CD14-positive monocyte (primary cell): ENCODE data around the gene PLCH1. TPM values are rescaled to one million over a fixed set of nuclear protein-coding genes. Genes with fewer than 3 reads are reported as not detected.

ENCODE experiments used
- DNase-seq, 3 donors: peaks; one replicate each; pipeline ENCODE4 v3.0.0-alpha.2; 2011 to 2022
- H2AFZ ChIP-seq: 2 replicates; pipeline ENCODE4 v1.6.0; 2012; ENCODE audit warnings: mild to moderate bottlenecking, low read depth, low read length, inconsistent platforms; ENCODE audit not compliant: insufficient read depth, poor library complexity, severe bottlenecking
- H3K27ac ChIP-seq, 2 donors: 1 replicate in 1 of 2; 2 replicates in 1 of 2; pipeline ENCODE4 v1.5.1; 2012 to 2013; ENCODE audit warnings: low read length in 2 of 2, control low read depth in 1 of 2, inconsistent platforms in 1 of 2, low read depth in 1 of 2, mild to moderate bottlenecking in 1 of 2
- H3K27me3 ChIP-seq, 2 donors: one replicate each; pipeline versions ENCODE4 v1.6.0 to v1.6.1; 2011 to 2013; ENCODE audit warnings: low read length in 2 of 2; ENCODE audit not compliant: control insufficient read depth in 2 of 2, insufficient read depth in 2 of 2
- H3K36me3 ChIP-seq, 2 donors: replicated peaks in 1 of 2; 1 replicate in 1 of 2; 2 replicates in 1 of 2; pipeline versions ENCODE4 v1.5.1 to v1.6.1; 2012 to 2013; ENCODE audit warnings: low read length in 2 of 2, control low read depth in 1 of 2, inconsistent platforms in 1 of 2, mild to moderate bottlenecking in 1 of 2; ENCODE audit not compliant: insufficient read depth in 2 of 2, control insufficient read depth in 1 of 2
- H3K4me1 ChIP-seq, 2 donors: 1 replicate in 1 of 2; 2 replicates in 1 of 2; pipeline versions ENCODE4 v1.5.1 to v1.6.1; 2012 to 2013; ENCODE audit warnings: low read length in 2 of 2, control low read depth in 1 of 2, inconsistent platforms in 1 of 2, mild to moderate bottlenecking in 1 of 2, moderate library complexity in 1 of 2; ENCODE audit not compliant: insufficient read depth in 2 of 2, control insufficient read depth in 1 of 2
- H3K4me2 ChIP-seq: replicated peaks from 2 replicates; pipeline ENCODE3; 2012; ENCODE audit warnings: low read length, moderate library complexity, mild to moderate bottlenecking; ENCODE audit not compliant: poor library complexity, severe bottlenecking; ENCODE audit errors: extremely low read depth
- H3K4me3 ChIP-seq, 3 experiments: fragments of 200-600 bp in 1 of 3; sonication (generic) in 1 of 3; replicated peaks in 1 of 3; 1 replicate in 2 of 3; 2 replicates in 1 of 3; pipeline ENCODE4 v1.5.1; 2011 to 2013; ENCODE audit warnings: low read length in 3 of 3, mild to moderate bottlenecking in 3 of 3, control low read depth in 2 of 3, low read depth in 2 of 3, inconsistent platforms in 1 of 3, moderate library complexity in 1 of 3
- H3K79me2 ChIP-seq: 2 replicates; pipeline ENCODE4 v1.6.0; 2012; ENCODE audit warnings: mild to moderate bottlenecking, control low read depth, inconsistent platforms, low read length, moderate library complexity; ENCODE audit not compliant: insufficient read depth
- H3K9ac ChIP-seq: 2 replicates; pipeline ENCODE4 v1.6.0; 2017; ENCODE audit warnings: low read length, mild to moderate bottlenecking; ENCODE audit not compliant: insufficient read depth, poor library complexity, severe bottlenecking
- H3K9me3 ChIP-seq, 2 donors: replicated peaks in 1 of 2; 1 replicate in 1 of 2; 2 replicates in 1 of 2; pipeline versions ENCODE4 v1.5.1 to v1.6.1; 2012 to 2013; ENCODE audit warnings: low read length in 2 of 2, control low read depth in 1 of 2; ENCODE audit not compliant: control insufficient read depth in 1 of 2, insufficient read depth in 1 of 2
- H4K20me1 ChIP-seq: 2 replicates; pipeline ENCODE4 v1.6.0; 2012; ENCODE audit warnings: mild to moderate bottlenecking, low read length, control low read depth, moderate library complexity; ENCODE audit not compliant: insufficient read depth
- H3K27ac Mint-ChIP-seq, 7 donors: one replicate each; pipeline ENCODE4 v1.8.0; 2020; ENCODE audit warnings: mild to moderate bottlenecking in 7 of 7, mixed read lengths in 7 of 7, moderate library complexity in 6 of 7, inconsistent platforms in 2 of 7
- H3K27me3 Mint-ChIP-seq, 3 donors: one replicate each; pipeline ENCODE4 v1.8.0; 2021 to 2022; ENCODE audit warnings: low read depth in 3 of 3, mild to moderate bottlenecking in 3 of 3, mixed read lengths in 3 of 3, moderate library complexity in 3 of 3, inconsistent platforms in 1 of 3
- H3K36me3 Mint-ChIP-seq, 2 donors: one replicate each; pipeline ENCODE4 v1.8.0; 2020; ENCODE audit warnings: mixed read lengths in 2 of 2, inconsistent platforms in 1 of 2, mild to moderate bottlenecking in 1 of 2
- H3K4me1 Mint-ChIP-seq: one replicate; pipeline ENCODE4 v1.8.0; 2020; ENCODE audit warnings: mild to moderate bottlenecking, mixed read lengths
- H3K4me3 Mint-ChIP-seq, 2 donors: one replicate each; pipeline ENCODE4 v1.8.0; 2020; ENCODE audit warnings: mild to moderate bottlenecking in 2 of 2, mixed read lengths in 2 of 2, moderate library complexity in 1 of 2
- H3K9me3 Mint-ChIP-seq, 7 donors: one replicate each; pipeline ENCODE4 v1.8.0; 2020 to 2022; ENCODE audit warnings: mixed read lengths in 7 of 7, mild to moderate bottlenecking in 6 of 7, moderate library complexity in 6 of 7, inconsistent platforms in 2 of 7
- WGBS: methylation state at CpG from one replicate; pipeline ENCODE4 v1.1.5; 2013; ENCODE audit warnings: missing lambda C conversion rate; ENCODE audit not compliant: insufficient coverage; 5-methylcytosine and 5-hydroxymethylcytosine counted together
- intact Hi-C, 2 donors: fragments of 100-400 bp; cut with micrococcal nuclease; formaldehyde crosslinking; loops; one replicate each; pipeline versions ENCODE4 v1.15.0 to v1.15.1; 2023
- polyA plus RNA-seq, 3 donors: library from polyadenylated mRNA; depleted of rRNA in 1 of 3; unstranded in 2 of 3; stranded (reverse) in 1 of 3; fragments of 300-500 nt in 2 of 3; fragments of >200 nt in 1 of 3; fragmentation: Illumina TruSeq in 2 of 3; gene quantifications; 1 replicate in 2 of 3; 2 replicates in 1 of 3; pipeline ENCODE4 v1.2.3, GENCODE V29; 2012 to 2021
- TF ChIP-seq, protein P1 (sequence below): fragments of 200-600 bp; IDR thresholded peaks from one replicate; pipeline ENCODE4 v1.8.0; 2022; ENCODE audit warnings: antibody characterized with exemption, mild to moderate bottlenecking

PLCH1 gene
- polyA plus RNA-seq, 3 donors: not detected

DNA sequence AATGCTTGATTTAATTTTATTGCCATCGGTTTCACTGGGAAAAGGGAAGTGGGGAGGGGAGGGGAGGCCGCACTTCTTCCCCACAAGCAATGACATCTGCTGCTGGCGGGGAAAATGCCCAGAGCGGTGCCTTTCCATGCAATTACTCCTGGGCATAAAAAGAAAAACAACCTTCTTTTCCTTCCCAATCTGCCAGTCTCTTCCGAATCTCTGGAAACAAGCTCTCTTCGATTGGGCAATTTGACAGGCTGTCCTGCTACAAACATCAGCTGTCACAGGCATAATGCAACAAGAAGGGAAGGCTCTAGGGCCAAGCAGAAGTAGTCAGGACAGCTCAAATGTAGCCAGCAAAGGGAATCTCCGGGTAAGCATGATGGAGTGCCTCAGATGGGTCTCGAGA is 358.0 kb downstream of the PLCH1 start:
- Mint-ChIP-seq H3K27me3 (peaks cover 0 to 3% (median 1%) of the 10 kb centered on the region in 3 donors), H3K9me3 (no peaks in the 10 kb centered on the region), H3K27ac (peak overlapping the region in 1 of 7 donors; percentile 12), H3K4me3 (no peak overlapping the region), H3K4me1 (peaks cover 2% of the 10 kb centered on the region), H3K36me3 (no peaks in the 10 kb centered on the region)
- Histone ChIP-seq H4K20me1 (no peaks in the 10 kb centered on the region), H3K36me3 (no peaks in the 10 kb centered on the region), H3K4me2 (no peak overlapping the region), H2AFZ (no peak overlapping the region), H3K27ac (no peak overlapping the region), H3K4me1 (no peaks in the 10 kb centered on the region), H3K9ac (no peak overlapping the region), H3K9me3 (no peaks in the 10 kb centered on the region), H3K4me3 (no peak overlapping the region), H3K27me3 (no peaks in the 10 kb centered on the region), H3K79me2 (no peaks in the 10 kb centered on the region)
- DNase-seq: no peak
- intact Hi-C loops: no loop called here
- WGBS: 33% methylated on average over 5 of the region's 8 CpGs
- TF ChIP-seq, protein P1, sequence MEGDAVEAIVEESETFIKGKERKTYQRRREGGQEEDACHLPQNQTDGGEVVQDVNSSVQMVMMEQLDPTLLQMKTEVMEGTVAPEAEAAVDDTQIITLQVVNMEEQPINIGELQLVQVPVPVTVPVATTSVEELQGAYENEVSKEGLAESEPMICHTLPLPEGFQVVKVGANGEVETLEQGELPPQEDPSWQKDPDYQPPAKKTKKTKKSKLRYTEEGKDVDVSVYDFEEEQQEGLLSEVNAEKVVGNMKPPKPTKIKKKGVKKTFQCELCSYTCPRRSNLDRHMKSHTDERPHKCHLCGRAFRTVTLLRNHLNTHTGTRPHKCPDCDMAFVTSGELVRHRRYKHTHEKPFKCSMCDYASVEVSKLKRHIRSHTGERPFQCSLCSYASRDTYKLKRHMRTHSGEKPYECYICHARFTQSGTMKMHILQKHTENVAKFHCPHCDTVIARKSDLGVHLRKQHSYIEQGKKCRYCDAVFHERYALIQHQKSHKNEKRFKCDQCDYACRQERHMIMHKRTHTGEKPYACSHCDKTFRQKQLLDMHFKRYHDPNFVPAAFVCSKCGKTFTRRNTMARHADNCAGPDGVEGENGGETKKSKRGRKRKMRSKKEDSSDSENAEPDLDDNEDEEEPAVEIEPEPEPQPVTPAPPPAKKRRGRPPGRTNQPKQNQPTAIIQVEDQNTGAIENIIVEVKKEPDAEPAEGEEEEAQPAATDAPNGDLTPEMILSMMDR: no peak

DNA sequence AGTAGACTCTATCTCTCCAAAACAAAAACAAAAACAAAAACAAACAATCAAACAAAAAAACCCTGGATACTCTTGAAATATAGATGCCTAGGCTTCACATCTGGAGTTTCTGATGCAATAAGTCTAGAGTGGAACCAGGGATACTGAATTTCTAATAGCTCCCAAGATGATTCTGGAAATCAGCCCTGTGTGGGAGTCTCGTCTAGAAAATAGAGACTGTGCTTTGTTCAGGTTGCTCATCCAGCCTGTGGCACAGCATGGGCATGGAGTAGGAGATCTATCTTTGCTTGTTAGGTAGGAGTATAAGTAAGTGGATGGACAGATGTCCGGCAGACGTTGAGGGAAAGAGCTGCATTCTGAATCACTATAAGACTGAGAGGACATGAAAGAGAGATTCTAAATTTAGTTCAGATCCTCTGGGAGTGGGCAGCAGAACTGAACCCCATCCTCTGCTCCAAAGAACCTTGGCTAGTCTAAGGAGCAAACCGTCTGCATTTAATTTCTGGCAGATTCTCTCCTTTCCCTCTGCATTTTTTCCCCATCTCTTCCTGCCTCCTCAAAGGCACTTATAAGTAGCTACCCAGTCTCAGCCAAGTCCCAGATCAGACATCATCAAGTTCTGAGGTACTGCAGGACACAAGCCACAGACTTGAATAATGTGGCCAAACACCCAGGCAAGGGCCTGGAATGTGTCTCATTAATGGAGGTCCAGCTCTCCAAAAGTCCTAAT is 358.8 kb downstream of the PLCH1 start:
- no peak overlapping the region for H3K27ac ChIP-seq
- no peak overlapping the region for H3K9ac ChIP-seq
- no peaks in the 10 kb centered on the region for H3K4me1 ChIP-seq
- intact Hi-C loops: no loop called here
- no peak overlapping the region for H2AFZ ChIP-seq
- WGBS: 96% methylated on average over 2 of the region's 4 CpGs
- no peaks in the 10 kb centered on the region for H3K79me2 ChIP-seq
- Mint-ChIP-seq H3K4me3 (no peak overlapping the region), H3K4me1 (peaks cover 2% of the 10 kb centered on the region), H3K27me3 (peaks cover 1 to 3% (median 2%) of the 10 kb centered on the region in 3 donors), H3K36me3 (no peaks in the 10 kb centered on the region), H3K27ac (no peak overlapping the region), H3K9me3 (no peaks in the 10 kb centered on the region)
- no peak overlapping the region for H3K4me3 ChIP-seq
- no peak overlapping the region for H3K4me2 ChIP-seq
- no peak for DNase-seq
- H3K27me3 ChIP-seq: no peaks in the 10 kb centered on the region
- H3K9me3 ChIP-seq: no peaks in the 10 kb centered on the region
- H4K20me1 ChIP-seq: no peaks in the 10 kb centered on the region
- H3K36me3 ChIP-seq: no peaks in the 10 kb centered on the region
- TF ChIP-seq, protein P1: no peak
